BLaER1 treated with 17β-estradiol and CSF1 and Interleukin-3, amounts not matched to agents 10 nM and 100 nM (cell line): ENCODE measurements around the gene PRKCH.
A peak's percentile ranks its signal among the peaks of the same experiment; 100 is the strongest.
"Not testable (repeated sequence)": the region's sequence is repeated elsewhere in the genome, so short reads cannot be mapped to it uniquely, and the experiment has no call there.

Experiments
- H3K27ac ChIP-seq, 11 experiments: shearing (Covaris generic); formaldehyde crosslinking; 2 replicates each; pipeline ENCODE4 v1.8.1; 2022
- H3K27me3 ChIP-seq, 11 experiments: shearing (Covaris generic); formaldehyde crosslinking; 2 replicates each; pipeline ENCODE4 v1.8.1; 2022
- H3K36me3 ChIP-seq, 11 experiments: shearing (Covaris generic); formaldehyde crosslinking; 2 replicates each; pipeline ENCODE4 v1.8.1; 2022
- H3K4me1 ChIP-seq, 10 experiments: shearing (Covaris generic); formaldehyde crosslinking; 2 replicates each; pipeline ENCODE4 v1.8.1; 2022
- H3K4me2 ChIP-seq, 11 experiments: shearing (Covaris generic); formaldehyde crosslinking; 2 replicates each; pipeline ENCODE4 v1.8.1; 2022
- H3K4me3 ChIP-seq, 10 experiments: shearing (Covaris generic); formaldehyde crosslinking; 2 replicates each; pipeline ENCODE4 v1.8.1; 2022
- H3K9ac ChIP-seq, 11 experiments: shearing (Covaris generic); formaldehyde crosslinking; 2 replicates each; pipeline ENCODE4 v1.8.1; 2022
- H3K9me3 ChIP-seq, 11 experiments: shearing (Covaris generic); formaldehyde crosslinking; replicated peaks in 1 of 11; 2 replicates each; pipeline ENCODE4 v1.8.1; 2022
- H4K20me1 ChIP-seq, 11 experiments: shearing (Covaris generic); formaldehyde crosslinking; 2 replicates each; pipeline ENCODE4 v1.8.1; 2022
- Cebpa-rat ChIP-seq, 11 experiments: shearing (Covaris generic); IDR thresholded peaks; 2 replicates each; pipeline ENCODE4 v1.8.1; 2022

Gene PRKCH

GRCh38 chr14:61298824-61299223 lies 22.6 kb upstream of the PRKCH start:
- H3K9me3 ChIP-seq = peaks cover 0 to 14% (median 5%) of the 10 kb centered on the region in 11 experiments; a peak in 8 of 22 replicates
- peaks cover 0 to 44% (median 8%) of the 10 kb centered on the region in 10 experiments; a peak in 10 of 20 replicates for H3K4me1 ChIP-seq
- H3K4me2 ChIP-seq = peak overlapping the region in 1 of 11 experiments; percentile 8; a peak in 2 of 22 replicates
- H3K4me3 ChIP-seq = no peak overlapping the region
- no peak for TF ChIP-seq Cebpa-rat (IDR thresholded peaks at IDR 0.05)
- no peaks in the 10 kb centered on the region for H3K36me3 ChIP-seq
- no peaks in the 10 kb centered on the region for H3K27me3 ChIP-seq
- no peaks in the 10 kb centered on the region for H4K20me1 ChIP-seq
- H3K9ac ChIP-seq = no peak overlapping the region
- no peak overlapping the region for H3K27ac ChIP-seq

GRCh38 chr14:61300209-61300608 lies 21.2 kb upstream of the PRKCH start:
- Histone ChIP-seq H3K9me3 (peaks cover 9 to 27% (median 15%) of the 10 kb centered on the region in 11 experiments), H3K27ac (no peak overlapping the region), H3K9ac (no peak overlapping the region), H4K20me1 (no peaks in the 10 kb centered on the region), H3K27me3 (no peaks in the 10 kb centered on the region), H3K4me1 (peaks cover 0 to 44% (median 8%) of the 10 kb centered on the region in 10 experiments; a peak in 10 of 20 replicates), H3K36me3 (peaks cover 0 to 4% (median 0%) of the 10 kb centered on the region in 11 experiments; a peak in 1 of 22 replicates), H3K4me2 (no peak overlapping the region; a peak in 2 of 22 replicates), H3K4me3 (no peak overlapping the region)
- TF ChIP-seq Cebpa-rat (IDR thresholded peaks at IDR 0.05) = no peak

GRCh38 chr14:61300754-61301153 lies 20.6 kb upstream of the PRKCH start:
- Histone ChIP-seq H3K36me3 (peaks cover 0 to 7% (median 0%) of the 10 kb centered on the region in 11 experiments; a peak in 1 of 22 replicates), H3K9me3 (peaks cover 11 to 32% (median 20%) of the 10 kb centered on the region in 11 experiments), H3K9ac (no peak overlapping the region), H3K4me2 (peak overlapping the region in 3 of 11 experiments; percentile 7 to 11 (median 8); a peak in 4 of 22 replicates), H3K27me3 (no peaks in the 10 kb centered on the region), H3K4me1 (peaks cover 0 to 42% (median 8%) of the 10 kb centered on the region in 10 experiments; a peak in 10 of 20 replicates), H3K27ac (no peak overlapping the region), H4K20me1 (no peaks in the 10 kb centered on the region), H3K4me3 (no peak overlapping the region)
- no peak for TF ChIP-seq Cebpa-rat (IDR thresholded peaks at IDR 0.05)

- Histone ChIP-seq H3K4me1 (peaks cover 8 to 44% (median 23%) of the 10 kb centered on the region in 10 experiments; a peak in 17 of 20 replicates), H3K27me3 (no peaks in the 10 kb centered on the region), H3K9ac (no peak overlapping the region), H3K27ac (no peak overlapping the region), H4K20me1 (no peaks in the 10 kb centered on the region), H3K4me2 (no peak overlapping the region), H3K4me3 (no peak overlapping the region), H3K36me3 (peaks cover 0 to 8% (median 0%) of the 10 kb centered on the region in 11 experiments; a peak in 4 of 22 replicates), H3K9me3 (peaks cover 22 to 53% (median 37%) of the 10 kb centered on the region in 11 experiments)
- no peak for TF ChIP-seq Cebpa-rat (IDR thresholded peaks at IDR 0.05)
Observed at GRCh38 chr14:61304688-61305087, 16.7 kb upstream of the PRKCH start.

- TF ChIP-seq Cebpa-rat (IDR thresholded peaks at IDR 0.05) = no peak
- H4K20me1 ChIP-seq = no peaks in the 10 kb centered on the region
- H3K4me2 ChIP-seq = peak overlapping the region; percentile 15 to 71 (median 65); a peak in 19 of 22 replicates
- H3K9ac ChIP-seq = peak overlapping the region in 6 of 11 experiments; percentile 8 to 61 (median 40); a peak in 9 of 22 replicates
- peak overlapping the region in 1 of 10 experiments; percentile 3; a peak in 1 of 20 replicates for H3K4me3 ChIP-seq
- H3K27me3 ChIP-seq = no peaks in the 10 kb centered on the region
- H3K4me1 ChIP-seq = peaks cover 8 to 32% (median 21%) of the 10 kb centered on the region in 10 experiments; a peak in 17 of 20 replicates
- H3K27ac ChIP-seq = peak overlapping the region in 8 of 11 experiments; percentile 41 to 85 (median 72); a peak in 15 of 22 replicates
- peaks cover 0 to 21% (median 10%) of the 10 kb centered on the region in 11 experiments; a peak in 11 of 22 replicates for H3K36me3 ChIP-seq
- H3K9me3 ChIP-seq = peaks cover 57 to 80% (median 69%) of the 10 kb centered on the region in 11 experiments
Observed at GRCh38 chr14:61308198-61308597, 13.2 kb upstream of the PRKCH start.

- H3K27me3 ChIP-seq, H4K20me1 ChIP-seq: not testable (repeated sequence)
- Histone ChIP-seq H3K9ac (peak overlapping the region in 6 of 11 experiments; percentile 32 to 61 (median 40); a peak in 9 of 22 replicates), H3K4me1 (peaks cover 8 to 32% (median 21%) of the 10 kb centered on the region in 10 experiments; a peak in 17 of 20 replicates), H3K36me3 (peaks cover 0 to 24% (median 10%) of the 10 kb centered on the region in 11 experiments; a peak in 12 of 22 replicates), H3K9me3 (peaks cover 62 to 81% (median 70%) of the 10 kb centered on the region in 11 experiments), H3K27ac (peak overlapping the region in 8 of 11 experiments; percentile 41 to 85 (median 72); a peak in 15 of 22 replicates), H3K4me3 (peak overlapping the region in 2 of 10 experiments; percentile 3 to 30; a peak in 2 of 20 replicates), H3K4me2 (peak overlapping the region in 9 of 11 experiments; percentile 26 to 71 (median 65); a peak in 17 of 22 replicates)
Observed at GRCh38 chr14:61308701-61309100, 12.7 kb upstream of the PRKCH start.

- Histone ChIP-seq H3K9ac (no peak overlapping the region), H3K4me3 (no peak overlapping the region), H3K36me3 (peaks cover 0 to 11% (median 6%) of the 10 kb centered on the region in 11 experiments; a peak in 12 of 22 replicates), H3K9me3 (peaks cover 37 to 47% (median 44%) of the 10 kb centered on the region in 11 experiments), H3K4me2 (no peak overlapping the region), H3K27ac (no peak overlapping the region), H3K27me3 (no peaks in the 10 kb centered on the region), H3K4me1 (peaks cover 0 to 5% (median under 1%) of the 10 kb centered on the region in 10 experiments; a peak in 5 of 20 replicates), H4K20me1 (no peaks in the 10 kb centered on the region)
- TF ChIP-seq Cebpa-rat (IDR thresholded peaks at IDR 0.05) = no peak
Observed at GRCh38 chr14:61315313-61315712, 6.1 kb upstream of the PRKCH start.

- Histone ChIP-seq H3K4me3 (no peak overlapping the region), H3K27ac (no peak overlapping the region), H3K4me1 (peaks cover 0 to 34% (median 22%) of the 10 kb centered on the region in 10 experiments; a peak in 17 of 20 replicates), H3K4me2 (no peak overlapping the region), H3K9me3 (peaks cover 0 to 12% (median 6%) of the 10 kb centered on the region in 11 experiments; a peak in 15 of 22 replicates), H3K27me3 (peaks cover 0 to 29% (median 12%) of the 10 kb centered on the region in 11 experiments; a peak in 14 of 22 replicates), H3K9ac (no peak overlapping the region), H4K20me1 (no peaks in the 10 kb centered on the region), H3K36me3 (no peaks in the 10 kb centered on the region)
- TF ChIP-seq Cebpa-rat (IDR thresholded peaks at IDR 0.05) = no peak
Observed at GRCh38 chr14:61319086-61319485, 2.3 kb upstream of the PRKCH start.

- peaks cover 0 to 29% (median 12%) of the 10 kb centered on the region in 11 experiments; a peak in 14 of 22 replicates for H3K27me3 ChIP-seq
Observed at GRCh38 chr14:61319706-61320105, 1.7 kb upstream of the PRKCH start.

GRCh38 chr14:61320170-61320569 lies 1.2 kb upstream of the PRKCH start:
- H3K27ac ChIP-seq, H4K20me1 ChIP-seq, H3K9ac ChIP-seq, H3K4me3 ChIP-seq, H3K9me3 ChIP-seq, H3K36me3 ChIP-seq: not testable (repeated sequence)
- peak overlapping the region in 6 of 11 experiments; percentile 87 to 98 (median 94); a peak in 10 of 22 replicates for H3K4me2 ChIP-seq
- H3K27me3 ChIP-seq = peaks cover 0 to 29% (median 12%) of the 10 kb centered on the region in 11 experiments; a peak in 14 of 22 replicates
- peaks cover 0 to 34% (median 23%) of the 10 kb centered on the region in 10 experiments; a peak in 17 of 20 replicates for H3K4me1 ChIP-seq

More at GRCh38 chr14:61319706-61320105, 1.7 kb upstream of the PRKCH start:
- peaks cover 0 to 34% (median 23%) of the 10 kb centered on the region in 10 experiments; a peak in 17 of 20 replicates for H3K4me1 ChIP-seq
- peaks cover 0 to 10% (median 1%) of the 10 kb centered on the region in 11 experiments; a peak in 9 of 22 replicates for H3K9me3 ChIP-seq
- H3K27ac ChIP-seq = no peak overlapping the region
- TF ChIP-seq Cebpa-rat (IDR thresholded peaks at IDR 0.05) = no peak
- H3K36me3 ChIP-seq = no peaks in the 10 kb centered on the region
- H3K4me2 ChIP-seq = no peak overlapping the region
- no peak overlapping the region for H3K9ac ChIP-seq
- H4K20me1 ChIP-seq = no peaks in the 10 kb centered on the region
- H3K4me3 ChIP-seq = no peak overlapping the region
